Fibroblast of skin of left quadriceps (primary cell): ENCODE data around the gene IL11RA.
"Not testable (repeated sequence)": the region's sequence is repeated elsewhere in the genome, so short reads cannot be mapped to it uniquely, and the experiment has no call there.

ENCODE experiments used
- DNase-seq, 2 experiments: peaks; one replicate each; pipeline ENCODE4 v3.0.0-alpha.2; 2013; ENCODE audit warnings: low read depth in 2 of 2

Gene IL11RA

GRCh38 chr9:34629491-34629808 is 22.5 kb upstream of the IL11RA start:
- no peak for DNase-seq

- DNase-seq = no peak
Measured at GRCh38 chr9:34630402-34631154, 21.4 kb upstream of the IL11RA start.

- no peak for DNase-seq
Measured at GRCh38 chr9:34633166-34633565, 18.8 kb upstream of the IL11RA start.

GRCh38 chr9:34633851-34634550 is 18.0 kb upstream of the IL11RA start:
- no peak for DNase-seq

GRCh38 chr9:34634551-34635248 is 17.3 kb upstream of the IL11RA start:
- DNase-seq = no peak

GRCh38 chr9:34635556-34635955 is 16.4 kb upstream of the IL11RA start:
- DNase-seq = no peak

- no peak for DNase-seq
Measured at GRCh38 chr9:34636791-34637355, 15.1 kb upstream of the IL11RA start.

GRCh38 chr9:34637356-34638137 is 14.4 kb upstream of the IL11RA start, which contains the start of gene SIGMAR1:
TSS of gene SIGMAR1 (minus strand) at chr9:34637787. CDS start at chr9:34637697, 90 bp downstream.
- peak; percentile 86 to 89 for DNase-seq

- no peak for DNase-seq
Measured at GRCh38 chr9:34638138-34638445, 13.9 kb upstream of the IL11RA start.

GRCh38 chr9:34639322-34639721 is 12.7 kb upstream of the IL11RA start:
- not testable (repeated sequence) for DNase-seq

- DNase-seq = no peak
Measured at GRCh38 chr9:34642679-34643078, 9.3 kb upstream of the IL11RA start.

GRCh38 chr9:34644766-34645314 is 7.1 kb upstream of the IL11RA start:
- DNase-seq = no peak

GRCh38 chr9:34646211-34647083 is 5.5 kb upstream of the IL11RA start, which contains the start of gene GALT:
TSS of gene GALT (plus strand) at chr9:34646675. CDS start at chr9:34646705, 30 bp downstream.
- peak in 1 of 2 experiments; percentile 63 for DNase-seq

GRCh38 chr9:34647084-34647403 is 4.9 kb upstream of the IL11RA start:
- DNase-seq = no peak

- no peak for DNase-seq
Measured at GRCh38 chr9:34647651-34648050, 4.3 kb upstream of the IL11RA start.

- no peak for DNase-seq
Measured at GRCh38 chr9:34648673-34649072, 3.3 kb upstream of the IL11RA start.

- no peak for DNase-seq
Measured at GRCh38 chr9:34650816-34651215, 1.2 kb upstream of the IL11RA start.

GRCh38 chr9:34651321-34651720 is 664 bp upstream of the IL11RA start:
- DNase-seq = no peak

- no peak for DNase-seq
Measured at GRCh38 chr9:34652602-34653000, 616 bp downstream of the IL11RA start.
